GM21367 (cell line): Measurements from ENCODE around the gene SPAG5.

Experiments
- ATAC-seq: cut with Tn5 transposase; IDR thresholded peaks from one replicate; pipeline ENCODE4 v1.9.1; 2021; ENCODE audit not compliant: unreplicated experiment

Gene SPAG5

DNA sequence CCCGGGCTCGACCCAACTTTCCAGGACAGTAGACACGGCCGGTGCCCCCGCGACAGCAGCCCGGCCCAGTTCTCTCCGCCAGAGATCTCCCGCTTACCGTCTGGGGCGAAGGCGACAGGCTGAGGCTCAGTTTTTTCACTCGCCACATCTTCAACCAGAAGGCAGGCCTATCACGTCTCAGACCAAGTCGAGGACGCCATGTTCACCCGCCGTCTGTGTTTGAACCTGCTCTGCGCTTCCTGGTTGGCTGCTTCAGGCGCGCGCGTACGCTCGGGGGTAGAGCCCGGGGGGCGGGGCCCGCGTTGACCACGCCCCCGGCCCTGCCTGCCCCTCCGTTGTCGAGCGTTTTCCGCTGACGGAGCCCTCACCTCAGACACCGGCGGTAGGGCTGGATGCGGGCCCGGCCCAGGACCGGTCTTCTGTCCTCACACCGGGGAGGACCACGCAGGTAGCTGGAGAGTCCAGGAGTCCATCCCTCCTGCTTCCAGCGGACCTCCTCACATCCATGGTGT lies at the start of gene SPAG5:
TSS of gene SPAG5 (minus strand) at position 227 of the 512 bp plus-strand sequence. CDS start at position 148, 79 bp downstream.
- peak; percentile 80 for ATAC-seq

DNA sequence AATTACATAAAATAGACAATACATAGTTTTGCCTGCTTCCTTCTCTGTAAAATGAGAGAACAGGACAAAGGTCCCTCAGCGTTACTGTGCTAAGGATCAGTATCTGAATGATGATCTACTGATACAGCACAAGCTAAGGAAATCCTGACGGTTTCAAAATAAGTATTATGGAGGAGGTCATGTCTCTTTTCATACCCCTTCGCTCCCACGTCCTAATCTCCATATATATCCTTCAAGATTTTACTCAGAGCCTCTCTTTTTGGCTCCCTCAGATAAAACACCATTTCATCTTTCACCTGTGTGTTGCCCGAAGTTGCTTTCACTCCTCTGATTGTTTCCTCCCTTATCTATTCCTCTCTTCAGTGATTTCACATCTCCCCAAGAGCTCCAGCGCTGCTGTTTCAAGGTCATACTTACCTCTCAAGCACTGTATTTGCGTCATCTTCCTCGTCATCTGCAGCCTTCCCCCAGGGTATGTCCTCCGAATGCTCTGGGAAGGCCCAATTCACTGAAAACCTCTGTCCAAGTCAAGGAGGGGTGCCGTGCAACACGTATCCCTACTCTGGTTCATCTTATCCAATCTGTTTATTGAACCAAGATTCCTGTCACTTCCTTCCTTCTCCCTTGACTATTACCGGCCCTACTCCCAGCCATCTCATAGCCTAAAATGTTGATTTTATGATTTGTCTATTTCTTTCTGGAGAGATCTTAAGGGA lies 47.4 kb upstream of the SPAG5 start:
- ATAC-seq = no peak

DNA sequence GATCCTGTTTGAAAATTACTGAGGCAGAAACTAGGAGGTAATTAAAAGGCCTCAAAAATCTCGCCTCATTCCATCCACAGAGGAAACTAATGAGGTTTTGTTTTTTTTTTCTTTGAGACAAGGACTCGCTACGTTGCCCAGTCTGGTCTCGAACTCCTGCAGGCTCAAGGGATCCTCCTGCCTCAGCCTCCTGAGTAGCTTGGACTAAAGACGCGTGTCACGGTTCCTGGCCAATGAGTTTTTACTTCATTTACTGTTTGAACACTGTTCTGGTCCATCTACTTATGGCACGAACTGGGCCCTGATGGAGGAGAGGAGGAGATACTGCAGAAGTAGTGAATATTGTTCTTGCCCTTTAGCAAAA lies 46.7 kb upstream of the SPAG5 start:
- no peak for ATAC-seq

DNA sequence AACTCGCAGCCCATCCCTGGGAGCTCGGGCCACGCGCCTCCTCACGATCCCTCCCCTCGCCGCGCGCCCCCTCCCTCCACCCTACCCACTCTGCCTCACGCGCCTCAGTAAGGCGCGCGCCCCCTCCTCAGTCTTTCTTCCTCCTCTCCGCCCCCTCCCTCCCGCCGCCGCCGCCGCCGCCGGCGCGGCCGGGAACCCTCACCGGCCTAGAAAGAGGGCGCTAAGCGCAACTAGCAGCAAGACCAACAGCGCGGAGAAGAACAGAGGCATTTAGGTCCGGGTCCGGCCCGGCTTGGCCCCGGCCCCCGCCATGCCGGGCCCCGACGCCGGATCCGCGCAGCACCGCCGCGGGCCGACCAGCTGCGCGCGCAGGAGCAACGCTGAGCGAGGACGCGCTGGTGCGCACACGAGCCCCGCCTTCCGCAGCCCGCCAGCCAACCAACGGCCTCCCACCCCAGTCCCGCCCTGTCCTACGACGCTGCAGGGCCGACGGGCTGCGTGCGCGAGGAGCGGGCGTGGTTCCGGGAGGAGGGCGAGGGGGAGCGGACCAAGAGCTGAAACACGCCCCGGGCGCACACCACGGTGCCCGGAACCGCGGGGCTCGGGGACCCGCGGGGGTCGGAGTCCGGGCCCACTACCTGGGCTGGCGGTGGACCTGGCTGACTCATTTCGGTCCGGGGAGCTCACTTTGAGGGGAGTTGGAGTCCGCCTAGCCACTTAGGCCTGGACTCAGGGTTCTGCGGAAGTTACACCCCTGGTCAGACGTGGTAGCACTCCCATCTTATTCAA lies 46.2 kb upstream of the SPAG5 start, which contains the start of gene BLTP2:
TSS of gene BLTP2 (minus strand) at position 372 of the 789 bp plus-strand sequence. CDS start at position 270, 102 bp downstream.
- peak; percentile 76 for ATAC-seq

DNA sequence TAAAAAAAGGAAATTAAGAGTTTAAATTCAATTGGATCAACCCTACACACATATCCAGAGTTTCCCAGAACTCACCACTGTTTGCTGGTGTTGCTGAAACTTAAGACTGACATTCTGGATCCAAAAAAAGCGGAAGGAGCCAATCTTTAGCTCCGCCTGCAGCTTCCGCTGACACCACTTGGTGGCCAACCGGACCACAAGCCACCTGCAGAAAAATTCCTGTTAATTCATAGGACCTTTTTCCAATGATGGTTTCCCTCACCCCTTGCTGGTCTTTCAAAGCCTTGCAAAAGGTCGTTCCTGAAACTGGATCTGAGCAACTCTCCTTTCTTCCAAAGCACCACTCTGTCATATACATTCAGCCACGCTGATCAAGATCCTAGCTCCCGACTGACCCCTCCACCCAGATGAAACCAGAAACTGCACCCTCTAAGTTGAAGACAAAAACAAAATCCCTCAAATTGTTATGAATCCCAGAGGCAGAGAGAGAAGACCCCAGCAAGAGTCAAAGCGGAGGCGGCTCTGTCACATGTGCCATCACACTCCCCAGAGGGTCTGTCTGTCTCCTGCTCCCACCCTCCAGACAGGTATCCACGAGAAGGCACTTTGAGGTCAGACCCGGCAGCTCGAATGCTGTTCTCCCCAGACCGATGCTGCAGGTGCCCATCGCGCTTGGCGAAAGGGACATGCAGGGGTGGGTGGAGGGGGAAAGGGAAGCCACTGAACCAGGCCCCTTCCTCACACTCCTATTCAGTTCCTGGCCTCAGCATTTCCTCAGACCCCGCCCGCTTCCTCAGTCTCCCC lies 45.4 kb upstream of the SPAG5 start:
- ATAC-seq = no peak

DNA sequence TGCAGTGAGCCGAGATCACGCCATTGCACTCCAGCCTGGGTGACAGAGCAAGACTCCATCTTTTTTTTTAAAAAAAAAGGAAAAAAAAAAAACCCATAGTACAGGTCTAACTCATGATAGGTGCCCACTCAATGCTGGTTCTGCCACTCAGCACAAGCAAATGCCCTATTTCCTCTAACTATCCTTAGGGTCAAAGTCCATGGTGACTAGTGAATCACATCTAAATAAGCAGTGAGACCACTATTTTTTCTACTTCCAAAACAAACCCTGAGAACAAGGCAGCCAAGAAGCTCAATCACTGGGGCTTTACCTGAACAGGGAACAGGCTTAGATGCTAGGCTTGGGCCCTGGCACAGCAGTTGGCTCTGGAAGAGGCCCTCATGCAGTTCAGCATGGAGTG lies 42.8 kb upstream of the SPAG5 start:
- ATAC-seq = no peak

DNA sequence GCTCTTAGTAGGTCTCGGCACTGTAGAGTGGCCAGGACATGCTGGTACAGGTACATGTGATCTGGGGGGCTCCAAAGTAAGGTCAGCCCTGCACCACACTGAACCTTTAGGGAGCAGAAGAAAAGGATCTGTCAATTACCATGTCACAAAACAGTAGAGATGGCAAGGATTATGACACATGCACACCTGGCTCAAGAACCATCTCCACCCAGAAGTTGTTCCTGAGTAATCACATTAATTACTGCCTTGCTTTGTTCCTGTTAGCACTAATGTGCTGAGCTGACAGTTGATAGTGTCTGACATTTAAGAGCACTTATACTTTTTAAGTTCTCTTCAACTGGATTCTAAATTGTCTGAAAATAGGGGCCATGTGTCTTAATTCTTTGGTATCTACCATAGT lies 36.7 kb upstream of the SPAG5 start:
- no peak for ATAC-seq

GRCh38 chr17:28634206-28634865 lies 35.5 kb upstream of the SPAG5 start:
- ATAC-seq = no peak

DNA sequence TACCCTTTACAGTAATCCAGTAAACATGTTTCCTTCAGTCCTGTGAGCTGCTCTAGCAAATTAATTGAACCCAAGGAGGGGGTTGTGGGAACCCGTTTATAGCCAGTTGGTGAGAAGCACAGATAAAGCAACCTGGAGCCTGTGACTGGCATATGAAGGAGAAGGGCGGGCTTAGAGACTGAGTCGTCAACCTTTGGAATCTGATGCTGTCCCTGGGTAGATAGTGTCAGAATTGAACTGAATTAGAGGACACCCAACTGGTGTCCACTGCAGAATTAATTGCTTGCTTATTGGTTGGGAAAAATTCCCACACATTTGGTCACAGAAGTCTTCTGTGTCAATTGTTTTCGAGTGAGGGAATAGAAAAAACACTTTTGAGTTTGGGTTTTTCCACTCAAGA lies 28.0 kb upstream of the SPAG5 start:
- no peak for ATAC-seq

DNA sequence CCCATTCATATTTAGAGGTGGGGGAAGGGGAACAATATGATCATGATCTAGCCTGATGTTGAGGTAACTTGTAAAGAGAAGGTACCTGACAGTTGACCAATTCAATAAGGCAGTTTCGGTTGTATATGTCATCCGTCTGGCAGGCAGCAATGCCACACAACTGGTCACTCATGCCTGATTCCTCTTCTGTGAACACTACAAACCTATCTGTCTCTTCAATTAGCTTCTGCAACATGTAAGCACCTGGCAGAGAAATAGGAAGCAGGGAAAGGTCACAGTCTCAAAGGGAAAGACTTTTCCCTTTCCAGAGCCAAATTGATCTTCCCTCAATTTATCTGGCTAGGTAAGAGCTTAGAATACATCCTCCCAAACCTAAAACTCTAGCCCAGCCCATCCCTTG lies 25.3 kb upstream of the SPAG5 start:
- ATAC-seq = no peak

GRCh38 chr17:28623696-28624095 lies 24.9 kb upstream of the SPAG5 start:
- ATAC-seq = no peak

DNA sequence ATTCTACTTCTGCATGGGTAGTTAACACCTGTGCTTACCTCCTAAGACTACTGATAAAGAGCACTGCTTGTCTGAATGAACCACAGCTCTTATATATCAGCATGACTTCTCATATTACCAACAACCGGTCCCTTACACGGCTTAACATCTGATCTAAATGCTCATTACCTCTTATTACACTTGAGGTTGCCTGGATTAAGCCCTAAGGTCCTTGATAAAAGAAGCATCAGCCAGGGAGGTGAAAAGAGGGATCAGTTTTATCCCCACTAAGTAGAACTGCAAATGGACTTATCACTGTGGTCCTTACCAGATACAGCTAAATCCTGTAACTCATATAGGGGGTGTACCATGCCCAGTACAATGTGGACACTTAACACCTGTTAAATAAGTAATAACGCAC lies 23.4 kb upstream of the SPAG5 start:
- no peak for ATAC-seq

DNA sequence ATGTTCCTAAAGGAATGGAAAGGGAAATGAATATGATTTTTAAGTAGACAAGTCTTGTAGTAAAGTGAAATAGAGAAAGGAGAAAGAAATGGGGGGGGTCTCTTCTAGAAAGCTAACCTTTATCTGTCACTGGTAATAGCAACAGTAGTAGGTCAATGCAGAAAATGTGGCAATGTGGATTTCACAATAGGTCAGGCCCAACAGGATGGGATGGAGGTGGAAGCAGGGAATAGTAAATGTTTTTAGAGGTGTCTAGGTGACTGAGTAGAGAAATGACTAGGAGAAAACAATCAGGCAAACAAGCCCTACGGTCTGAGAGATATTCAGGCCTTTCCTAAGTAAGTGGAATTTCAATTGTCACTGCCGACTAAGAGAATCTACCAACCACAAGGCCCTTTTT lies 21.2 kb upstream of the SPAG5 start:
- no peak for ATAC-seq

DNA sequence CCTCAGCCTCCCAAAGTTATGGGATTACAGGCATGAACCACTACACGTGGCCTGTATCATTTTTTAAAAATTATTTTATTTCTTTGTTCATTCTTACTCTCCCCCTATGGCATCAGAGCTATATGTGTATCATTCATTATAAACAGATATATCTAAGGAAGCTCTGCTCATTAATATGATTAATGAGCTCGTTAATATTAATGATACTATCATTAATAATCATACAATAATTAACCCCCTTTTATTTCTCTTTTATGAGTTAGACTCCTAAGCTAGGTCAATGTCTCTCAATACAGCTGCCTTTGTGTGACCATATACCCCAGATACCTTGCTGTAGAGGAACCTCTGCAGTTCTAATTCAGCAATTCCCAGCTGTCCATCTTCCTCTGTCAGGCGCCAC lies 19.6 kb upstream of the SPAG5 start:
- no peak for ATAC-seq

GRCh38 chr17:28616281-28616680 lies 17.5 kb upstream of the SPAG5 start:
- no peak for ATAC-seq

- no peak for ATAC-seq
These were observed 16.6 kb upstream of the SPAG5 start for GRCh38 chr17:28615260-28615940.

DNA sequence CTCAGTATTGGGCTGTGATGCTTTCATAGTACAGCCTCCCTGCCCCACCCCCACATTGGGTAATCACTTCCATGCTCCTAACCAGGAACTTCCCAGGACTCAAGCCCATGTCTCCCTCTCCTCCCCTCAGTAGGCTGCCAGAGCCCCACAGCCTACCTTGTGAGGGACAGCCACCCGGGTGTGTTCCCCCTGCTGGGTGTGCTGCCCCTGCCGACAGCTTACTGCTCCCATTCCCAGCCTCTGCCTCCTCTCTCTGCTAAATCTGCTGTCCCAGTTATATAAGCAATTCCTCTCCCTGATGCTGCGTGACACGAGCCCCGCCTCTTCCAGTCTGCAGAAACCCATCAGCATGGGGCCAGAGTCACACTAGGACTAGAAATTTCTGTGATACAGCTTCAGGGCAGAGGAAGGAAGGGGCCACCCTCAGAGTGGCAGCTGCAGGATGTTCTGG lies 15.1 kb upstream of the SPAG5 start, which contains the start of gene RSKR:
TSS of gene RSKR (minus strand) at position 255 of the 451 bp plus-strand sequence. CDS start at position 231, 24 bp downstream.
- ATAC-seq = no peak

GRCh38 chr17:28612936-28613872 lies 14.4 kb upstream of the SPAG5 start:
- no peak for ATAC-seq

DNA sequence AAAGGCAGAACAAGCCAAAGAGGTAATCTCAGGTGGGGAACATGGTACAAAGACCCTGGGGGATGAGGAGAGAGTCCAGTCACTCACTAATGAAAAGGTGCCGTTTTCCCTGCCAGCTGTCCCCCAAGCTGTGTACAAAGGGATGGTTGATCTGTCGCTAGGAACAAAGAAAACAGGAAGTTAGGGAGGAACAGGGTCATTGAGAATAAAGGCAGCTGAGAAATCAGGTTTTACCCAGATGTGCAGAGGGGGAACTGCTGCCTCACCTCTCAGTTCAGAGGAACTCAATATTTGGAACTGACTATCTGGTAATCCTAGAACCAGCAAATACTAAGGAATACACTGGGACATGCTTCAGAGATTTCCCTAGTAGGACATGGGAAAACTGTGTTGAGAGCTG lies 13.7 kb upstream of the SPAG5 start:
- no peak for ATAC-seq
